ENCODE results near the gene UROC1.

GRCh38 chr3:126473292-126474168 is 44.0 kb downstream of the UROC1 start:
- TF ChIP-seq REST (IDR thresholded peaks at IDR 0.05; ENCODE audit: insufficient replicate concordance, low read depth) (no peak), CTCF (IDR thresholded peaks at IDR 0.05; ENCODE audit: insufficient read depth, low read length) (no peak)

Data from HL-60 (cell line).